NCI-H2107 (cell line): ENCODE measurements around the gene YES1.
"Not testable (repeated sequence)": the region's sequence is repeated elsewhere in the genome, so short reads cannot be mapped to it uniquely, and the experiment has no call there.

Experiments used
- DNase-seq: peaks from one replicate; lab custom pipeline; 2025; lab: John Stamatoyannopoulos, UW

The YES1 gene

DNA sequence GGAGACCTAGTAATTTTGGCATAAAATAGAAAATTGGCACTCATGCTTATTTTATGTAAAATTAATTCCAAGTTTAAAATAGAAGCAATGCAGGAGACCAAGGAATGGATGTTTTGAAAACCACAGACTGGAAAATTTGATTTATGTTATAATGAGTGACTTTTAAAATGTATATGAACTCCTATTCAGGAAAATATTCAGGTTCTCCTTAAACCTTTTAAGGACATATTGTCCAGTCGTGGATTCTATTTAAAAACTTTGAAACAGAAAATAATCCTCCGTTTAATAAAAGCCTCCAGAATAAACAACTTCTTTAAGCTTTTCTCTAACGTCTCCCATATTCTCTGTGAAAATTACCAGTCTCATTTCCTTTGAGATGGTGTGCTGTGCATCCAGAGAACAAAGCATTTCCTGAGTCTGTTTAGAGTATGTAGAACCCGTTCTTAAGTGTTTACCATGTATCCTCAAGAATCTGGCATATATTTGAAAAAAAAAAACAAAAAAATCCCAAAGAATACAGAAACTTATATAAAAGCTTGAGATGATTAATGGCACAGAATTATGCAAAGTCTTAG lies 8.6 kb upstream of the YES1 start:
- DNase-seq, result no peak

DNA sequence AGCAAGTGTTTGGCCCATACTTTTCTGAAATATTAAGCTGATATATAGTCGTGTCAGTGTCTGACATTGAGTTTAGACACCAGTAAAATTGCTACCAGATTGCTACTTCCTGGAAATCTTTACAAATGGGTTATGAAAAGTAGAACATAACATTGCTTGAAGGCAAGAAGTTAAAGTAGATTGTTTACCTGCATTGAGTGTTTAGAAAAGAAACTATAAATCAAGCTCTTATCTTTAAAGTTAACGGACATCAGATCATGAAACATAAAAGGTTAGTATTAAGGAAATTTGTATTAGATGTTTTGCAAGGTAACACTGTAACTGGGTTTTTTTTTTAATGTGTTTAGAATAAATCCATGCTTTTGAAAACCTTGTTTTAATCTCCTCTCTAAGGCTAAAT lies 4.8 kb upstream of the YES1 start:
- no peak for DNase-seq

DNA sequence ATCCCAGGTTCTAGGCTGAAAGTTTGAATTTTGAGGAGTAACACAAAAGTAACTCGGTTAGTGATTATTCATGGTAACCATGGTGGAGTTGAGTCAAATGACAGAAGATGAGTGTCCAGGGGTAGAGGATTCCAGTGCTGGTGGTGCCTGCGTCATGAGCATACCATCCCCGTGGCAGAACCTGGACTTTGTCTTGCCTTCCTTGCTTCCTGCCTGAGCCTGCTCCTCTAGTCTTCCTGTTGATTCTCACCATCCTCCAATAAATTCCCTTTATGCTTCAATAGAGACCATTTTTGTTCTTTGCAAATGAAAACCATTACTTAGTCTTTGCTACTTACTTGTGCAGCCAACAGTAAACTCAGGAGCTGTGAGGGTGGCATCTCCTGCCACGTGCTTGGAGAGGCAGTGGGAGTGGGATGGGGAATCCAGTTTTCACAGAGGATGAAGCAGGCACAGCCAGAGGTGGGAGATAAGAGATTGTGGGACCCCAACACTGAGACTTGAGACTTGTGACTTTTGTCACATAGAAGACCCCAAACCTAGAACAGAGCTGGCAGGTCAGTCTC lies 4.1 kb upstream of the YES1 start:
- no peak for DNase-seq

DNA sequence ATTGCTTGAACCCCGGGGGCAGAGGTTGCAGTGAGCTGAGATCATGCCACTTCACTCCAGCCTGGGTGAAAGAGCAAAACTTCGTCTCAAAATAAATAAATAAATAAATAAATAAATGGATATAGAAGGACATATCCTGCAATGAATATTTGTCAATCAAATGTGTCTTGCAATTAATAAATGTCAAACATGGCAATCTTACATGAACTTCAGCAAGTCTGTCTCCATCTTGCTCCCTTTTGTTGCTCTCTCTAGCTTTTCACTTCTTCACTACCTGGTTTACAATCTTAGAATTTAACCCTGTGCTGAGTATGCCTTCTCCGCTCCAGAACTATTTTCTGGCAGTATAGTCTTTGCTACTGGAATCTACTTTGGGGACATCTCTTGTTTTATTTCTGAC lies 3.3 kb upstream of the YES1 start:
- no peak for DNase-seq

DNA sequence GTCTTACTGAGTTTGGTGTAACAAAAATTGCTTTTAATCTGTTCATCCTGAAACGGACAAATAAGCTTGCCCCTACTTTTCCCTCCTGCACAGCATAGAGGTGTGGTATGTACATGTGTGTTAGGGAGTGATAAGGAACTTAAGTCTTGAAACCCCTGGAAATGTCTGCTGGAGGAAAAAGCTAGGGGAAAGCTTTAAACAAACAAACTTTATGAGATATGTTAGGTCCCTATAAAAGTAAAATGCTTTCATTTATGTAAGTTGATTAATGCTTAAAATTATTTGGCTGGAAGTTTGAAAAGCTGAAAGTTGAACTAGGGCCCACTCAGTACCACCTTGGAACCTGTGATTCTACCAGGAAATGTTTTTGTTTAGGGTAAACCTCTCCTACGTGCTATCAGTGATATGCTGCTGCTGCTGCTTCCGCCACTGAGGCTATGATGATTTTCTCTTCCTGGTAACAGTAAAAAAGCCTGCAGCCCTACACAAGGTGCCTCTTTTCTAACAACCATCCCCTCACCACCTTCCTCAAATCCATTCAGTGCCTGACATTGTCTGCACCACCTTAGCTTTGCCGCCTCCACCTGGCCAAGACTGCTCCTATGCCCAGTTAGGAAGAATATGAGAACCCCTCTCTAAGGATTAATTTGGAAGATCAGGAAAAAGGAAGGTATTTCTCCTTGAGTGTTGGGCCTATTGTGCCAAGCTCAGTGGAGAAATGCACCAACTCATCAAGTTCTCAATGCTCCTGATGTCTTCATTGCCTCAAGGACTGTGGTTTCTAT lies 2.5 kb upstream of the YES1 start:
- no peak for DNase-seq

DNA sequence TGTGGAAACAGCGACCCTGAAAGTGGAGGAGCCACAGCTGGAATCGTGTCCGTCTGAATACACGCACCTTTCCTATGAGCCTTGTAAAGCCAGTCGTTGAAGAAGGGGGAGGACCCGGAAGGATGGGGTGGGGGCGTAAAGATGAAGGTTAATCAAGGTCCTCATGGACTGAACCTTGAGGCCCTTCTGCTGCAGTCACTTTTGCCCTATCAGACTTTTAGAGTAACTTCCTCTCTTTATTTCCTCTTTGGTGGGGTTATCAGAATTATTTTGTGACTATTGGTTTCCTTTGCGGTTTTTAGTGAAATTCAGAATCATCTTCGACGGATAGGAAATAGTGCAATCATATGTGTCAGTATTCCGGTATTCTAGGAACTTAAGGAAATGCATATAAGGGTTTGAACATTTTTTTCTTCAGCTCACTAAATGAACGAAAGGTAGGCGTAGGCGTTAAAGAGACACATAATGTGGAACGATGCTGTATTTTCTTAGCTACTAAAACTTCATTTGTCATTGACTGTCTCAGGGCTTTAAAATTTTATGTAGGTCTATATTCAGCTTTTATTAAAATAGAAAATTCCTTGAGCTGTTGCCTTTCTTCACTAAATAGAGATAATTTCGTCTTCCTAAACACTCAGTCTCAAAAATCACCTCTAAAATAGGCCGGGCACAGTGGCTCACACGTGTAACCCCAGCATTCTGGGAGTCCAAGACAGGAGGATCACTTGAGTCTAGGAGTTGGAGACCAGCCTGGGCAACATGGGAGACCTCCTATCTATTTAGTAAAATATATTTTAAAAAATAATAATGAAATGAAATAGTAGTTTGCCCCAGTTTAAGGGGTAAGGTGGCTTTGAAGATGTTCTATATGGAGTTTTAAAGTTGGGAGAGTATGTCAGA lies 1.4 kb upstream of the YES1 start:
- DNase-seq, result no peak

DNA sequence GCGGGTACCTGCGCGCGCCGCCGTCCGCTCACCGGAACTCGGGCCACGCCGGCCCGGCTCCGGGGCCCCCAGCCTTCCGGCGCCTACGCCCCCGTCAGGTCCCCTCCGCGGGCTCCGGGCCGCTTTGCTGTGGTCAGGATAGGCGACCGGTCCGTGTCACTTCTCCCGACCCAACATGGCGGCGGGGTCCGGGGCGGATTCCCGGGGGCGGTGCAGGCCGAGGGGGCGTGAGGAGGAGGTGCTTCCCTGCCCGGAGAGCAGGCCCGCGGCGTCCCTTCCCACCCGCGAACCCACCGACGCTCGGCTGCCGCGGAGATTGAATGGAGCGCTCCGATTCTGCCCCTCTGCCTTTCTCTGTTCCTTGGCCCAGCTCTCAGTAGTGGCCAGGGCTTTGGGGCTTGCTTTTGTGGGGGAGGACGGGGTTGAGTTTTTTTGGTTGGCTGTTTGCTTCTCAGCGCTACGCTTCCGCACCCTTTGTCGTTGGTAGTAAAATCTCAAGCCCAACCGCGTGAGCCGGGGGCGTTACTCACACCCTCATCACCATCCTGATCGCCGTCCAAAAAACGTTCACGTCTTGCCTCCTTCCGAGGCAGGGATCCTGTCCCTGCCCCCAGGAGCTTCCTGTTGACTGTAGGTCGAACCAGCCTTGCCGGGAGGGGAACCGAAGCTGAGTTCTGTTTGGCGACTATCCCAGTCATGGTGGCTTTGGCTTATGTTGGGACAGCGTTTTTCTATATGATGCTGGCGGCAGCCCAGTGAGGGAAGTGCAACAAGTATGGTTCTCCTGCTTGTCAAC lies 532 bp upstream of the YES1 start:
- peak; percentile 39 for DNase-seq

DNA sequence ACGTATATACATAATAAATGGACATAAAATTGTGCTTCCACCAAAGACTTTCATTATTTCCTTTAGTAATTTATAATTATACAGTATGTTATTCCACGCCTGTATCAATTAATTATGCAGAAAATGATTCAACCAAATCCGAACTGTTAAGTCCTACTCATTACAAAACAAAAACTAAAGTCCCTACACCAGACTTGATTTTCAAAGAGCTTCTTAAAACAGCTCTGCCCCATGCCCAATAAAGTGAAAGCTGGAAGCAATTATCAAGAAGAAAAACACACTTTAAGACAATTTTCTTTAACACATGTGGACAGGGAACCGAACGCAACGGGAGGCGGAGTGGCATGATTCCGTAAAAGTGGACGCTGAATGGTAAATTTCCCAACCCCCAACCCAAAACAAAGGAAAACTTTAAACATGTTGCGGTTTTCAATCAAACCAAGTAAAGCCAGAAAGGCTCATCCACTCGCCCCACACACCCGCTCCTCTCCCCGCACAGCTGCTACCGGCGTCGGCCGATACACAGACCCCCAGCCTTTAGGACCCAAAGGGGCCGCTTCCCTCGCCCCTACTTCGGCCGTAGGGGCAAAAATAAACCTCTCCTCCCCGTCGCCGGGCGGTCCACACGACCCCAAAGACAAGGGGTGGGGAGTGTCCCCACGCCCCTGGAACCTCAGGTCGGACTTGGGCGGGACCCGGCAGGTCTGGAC lies 705 bp downstream of the YES1 start:
- no peak for DNase-seq

DNA sequence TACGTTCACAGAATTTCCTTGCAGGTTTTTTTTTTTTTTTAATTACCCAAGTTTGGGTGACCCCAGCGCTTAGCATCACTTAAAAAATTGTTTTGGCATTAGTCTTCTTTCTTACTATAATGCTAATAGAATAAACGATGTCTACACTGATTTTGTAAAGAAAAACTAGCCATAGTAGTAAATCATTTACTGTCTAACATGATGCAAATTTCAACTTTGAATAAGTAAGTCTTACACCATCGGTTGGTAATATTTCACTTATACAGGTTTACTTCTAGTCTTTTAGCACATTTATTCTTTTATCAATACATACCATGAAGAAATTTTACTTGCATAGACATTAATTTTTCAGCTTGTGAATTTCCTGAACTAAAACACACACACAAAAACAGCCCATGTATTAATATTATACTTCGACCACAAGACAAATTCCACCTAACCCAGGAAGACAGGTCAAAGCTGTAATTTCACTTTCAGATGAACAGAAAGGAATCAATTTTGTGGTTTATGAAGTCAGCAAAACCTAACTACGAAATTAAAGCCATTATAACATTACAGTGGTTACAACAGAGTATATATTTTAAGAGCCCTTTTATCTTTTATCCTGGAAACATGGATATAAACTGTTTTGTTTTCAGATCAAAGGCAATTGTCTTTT lies 1.9 kb downstream of the YES1 start:
- DNase-seq, result no peak

DNA sequence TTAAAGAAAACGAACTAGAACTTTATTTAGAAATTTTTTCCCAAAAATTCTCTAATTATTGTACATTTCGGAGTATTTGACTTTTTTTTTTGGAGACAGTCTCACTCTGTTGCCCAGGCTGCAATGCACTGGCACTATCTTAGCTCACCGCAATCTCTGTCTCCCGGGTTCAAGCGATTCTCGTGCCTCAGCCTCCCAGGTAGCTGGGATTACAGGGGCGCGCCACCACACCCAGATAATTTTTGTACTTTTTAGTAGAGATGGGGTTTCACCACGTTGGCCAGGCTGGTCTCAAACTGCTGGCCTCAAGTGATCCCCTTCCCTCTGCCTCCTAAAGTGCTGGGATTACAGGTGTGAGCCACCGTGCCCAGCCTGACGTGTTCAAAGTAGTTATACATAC lies 2.8 kb downstream of the YES1 start:
- not testable (repeated sequence) for DNase-seq

DNA sequence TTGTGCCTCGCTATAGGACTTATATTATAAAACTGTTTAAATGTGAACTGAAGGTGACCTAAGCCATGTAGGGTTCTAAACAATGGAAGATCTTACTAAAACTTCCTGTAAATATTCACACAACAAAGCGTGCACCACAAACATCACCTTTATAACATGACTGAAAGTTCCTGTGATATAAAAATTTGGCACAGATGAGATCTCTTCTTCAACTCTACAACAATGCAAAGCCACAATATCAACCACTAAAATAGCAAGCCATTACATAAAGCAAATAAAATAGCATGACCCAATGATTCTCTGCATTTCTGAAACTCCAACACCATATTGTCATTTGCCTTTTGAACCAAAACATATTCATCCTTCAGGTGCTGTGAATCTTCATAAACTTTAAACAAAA lies 3.5 kb downstream of the YES1 start:
- DNase-seq, result no peak

DNA sequence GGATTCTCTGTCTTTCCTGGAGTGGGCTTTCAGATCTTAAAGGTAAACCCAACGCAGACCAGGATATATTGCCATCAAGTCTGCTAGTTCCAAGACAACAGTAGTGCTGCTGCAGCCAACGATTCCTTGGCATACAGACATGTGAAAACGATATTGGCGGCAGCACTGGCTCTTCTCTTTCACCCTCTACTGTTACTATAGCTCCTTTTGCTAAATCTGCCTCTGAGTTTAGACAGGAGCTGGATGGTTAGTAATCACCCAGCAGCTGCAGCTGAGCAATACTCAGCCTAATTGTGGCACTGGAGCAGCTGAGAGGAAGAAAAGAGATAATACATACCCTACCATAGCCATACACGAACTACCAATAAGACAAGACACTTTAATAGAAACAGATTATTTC lies 4.0 kb downstream of the YES1 start:
- DNase-seq, result no peak

DNA sequence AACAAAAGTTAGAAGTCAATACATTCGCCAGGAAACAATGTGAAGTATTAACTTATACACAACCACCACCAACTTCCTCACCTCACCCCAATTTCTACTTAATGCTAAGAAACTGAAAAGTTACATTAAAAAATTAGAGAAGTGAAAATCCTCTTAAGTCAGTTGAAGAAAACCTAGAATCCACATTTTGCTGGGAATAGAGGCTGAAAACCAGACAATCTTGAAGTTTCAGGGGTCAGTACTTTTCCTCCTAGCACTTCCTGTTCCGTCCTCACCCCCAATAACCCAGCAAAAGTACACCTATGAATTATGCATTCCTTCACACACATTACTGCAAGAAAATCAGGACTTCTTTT lies 6.3 kb downstream of the YES1 start:
- no peak for DNase-seq

DNA sequence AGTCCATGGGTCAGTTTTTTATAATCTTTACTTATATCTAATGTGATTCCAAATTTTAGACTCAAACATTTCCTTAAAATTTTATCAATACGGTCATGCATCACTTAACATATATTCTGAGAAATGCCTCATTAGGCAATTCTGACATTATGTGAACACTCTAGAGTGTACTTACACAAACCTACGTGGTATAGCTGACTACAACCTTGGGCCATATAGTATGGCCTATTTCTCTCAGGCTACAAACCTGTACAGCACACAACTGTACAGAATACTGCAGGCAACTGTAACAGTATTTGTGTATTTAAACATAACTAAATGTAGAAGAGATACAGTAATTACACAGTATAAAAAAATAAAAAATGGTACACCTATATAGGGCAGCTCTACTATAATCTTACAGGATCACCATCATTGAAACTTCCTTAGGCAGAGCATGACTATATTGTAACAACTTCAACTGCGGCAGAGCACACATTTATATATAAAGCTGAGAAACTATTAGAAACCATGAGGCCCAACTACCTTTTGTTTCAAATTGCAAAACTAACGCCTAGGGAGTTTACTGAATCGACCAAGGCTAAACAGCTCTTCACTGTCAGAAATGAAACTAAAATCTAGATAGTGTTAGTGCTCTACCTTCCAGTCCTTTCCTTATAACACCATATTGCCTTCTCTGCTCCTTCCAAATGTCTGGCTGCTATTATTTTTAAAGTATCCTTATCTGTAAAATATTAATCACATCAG lies 6.9 kb downstream of the YES1 start:
- DNase-seq, result no peak

DNA sequence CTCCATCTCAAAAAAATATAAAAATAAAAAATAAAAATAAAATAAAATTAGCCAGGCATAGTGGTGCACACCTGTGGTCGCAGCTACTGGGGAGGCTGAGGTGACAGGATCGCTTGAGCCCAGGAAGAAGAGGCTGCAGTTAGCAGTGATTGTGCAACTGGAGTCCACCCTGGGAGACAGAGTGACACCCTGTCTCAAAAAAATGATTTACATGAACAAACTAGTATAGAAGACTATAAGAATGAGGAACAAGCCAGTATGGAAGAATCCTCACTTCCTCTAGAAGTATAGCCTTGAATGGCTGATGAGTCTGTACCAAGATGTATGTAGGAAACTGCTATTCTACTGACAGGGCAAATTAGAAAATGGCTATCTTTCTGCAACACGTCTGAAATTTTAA lies 10.9 kb downstream of the YES1 start:
- no peak for DNase-seq

DNA sequence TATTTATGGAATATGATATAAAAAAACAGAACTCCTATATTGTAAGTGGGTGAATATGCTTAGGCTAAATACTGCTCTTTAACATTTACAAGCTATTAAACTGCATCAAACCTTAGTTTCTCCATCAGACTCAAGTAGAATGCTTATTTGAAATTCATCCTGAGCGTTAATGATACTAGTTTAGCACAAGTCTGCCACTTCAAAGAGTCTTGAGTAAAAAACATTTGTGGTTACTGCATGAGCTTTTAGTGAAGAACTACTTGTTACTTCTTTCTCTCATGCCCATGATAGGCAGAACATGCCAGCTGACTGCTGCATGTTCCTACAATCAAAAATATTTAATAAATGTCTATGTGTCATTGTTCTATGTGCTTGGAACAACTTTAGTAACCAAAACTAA lies 12.1 kb downstream of the YES1 start:
- no peak for DNase-seq

DNA sequence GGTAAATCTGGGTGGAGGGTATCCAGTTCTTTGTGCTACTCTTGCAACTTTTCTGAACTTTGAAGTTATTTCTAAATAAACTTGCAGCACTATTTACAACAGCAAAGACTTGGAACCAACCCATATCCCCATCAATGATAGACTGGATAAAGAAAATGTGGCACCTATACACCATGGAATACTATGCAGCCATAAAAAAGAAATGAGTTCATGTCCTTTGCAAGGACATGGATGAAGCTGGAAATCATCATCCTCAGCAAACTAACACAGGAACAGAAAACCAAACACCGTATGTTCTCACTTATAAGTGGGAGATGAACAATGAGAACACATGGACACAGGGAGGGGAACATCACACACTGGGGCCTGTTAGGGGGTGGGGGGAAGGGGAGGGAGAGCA lies 16.7 kb downstream of the YES1 start:
- not testable (repeated sequence) for DNase-seq

DNA sequence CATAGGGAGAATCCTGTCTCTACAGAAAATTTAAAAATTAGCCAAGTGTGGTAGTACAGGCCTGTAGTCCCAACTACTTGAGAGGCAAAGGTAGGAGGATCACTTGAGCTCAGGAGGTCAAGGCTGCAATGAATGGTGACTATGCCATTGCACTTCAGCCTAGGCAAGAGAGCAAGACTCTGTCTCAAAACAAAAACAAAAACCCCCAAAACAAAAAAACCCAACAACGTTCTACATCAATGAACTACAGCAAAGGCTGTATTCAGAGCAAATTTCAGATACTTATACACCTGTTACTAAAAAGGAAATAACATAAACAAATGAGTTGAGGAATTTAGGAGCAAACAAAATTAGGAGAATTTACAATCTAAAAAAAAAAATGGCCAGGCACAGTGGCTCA lies 22.6 kb downstream of the YES1 start:
- DNase-seq, result no peak

DNA sequence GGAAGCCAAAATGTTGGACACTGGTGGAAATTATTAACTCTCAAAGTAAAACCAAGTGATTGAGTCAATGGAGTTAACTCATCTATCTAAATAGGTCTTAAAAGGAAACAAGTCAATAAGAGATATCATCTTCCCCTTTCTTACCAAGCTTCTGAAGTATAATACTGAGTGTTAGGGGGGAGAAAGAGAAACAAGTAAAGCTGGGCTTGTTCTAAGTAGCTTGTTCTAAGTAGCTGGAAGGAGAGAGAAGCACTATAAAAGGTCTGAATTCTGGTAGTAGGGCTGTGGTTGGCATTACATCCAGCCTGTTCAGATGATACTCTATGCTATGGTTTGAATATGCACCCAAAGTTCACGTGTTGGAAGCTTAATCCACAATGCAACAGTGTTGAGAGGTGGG lies 26.8 kb downstream of the YES1 start:
- DNase-seq, result no peak
